ENCODE data around the gene SYNDIG1. TPM values are rescaled to one million over a fixed set of nuclear protein-coding genes. Genes with fewer than 3 reads are reported as not detected.

SYNDIG1 gene
- total RNA-seq, 2 experiments from 2014 or later: not detected

- ChIA-PET POLR2A (no interaction called here), CTCF (no interaction called here)
- Mint-ChIP-seq H3K4me3 (no peak overlapping the region), H3K27me3 (ENCODE audit: low read depth) (no peaks in the 10 kb centered on the region), H3K27ac (no peak overlapping the region), H3K36me3 (ENCODE audit: low read depth) (no peaks in the 10 kb centered on the region), H3K4me1 (ENCODE audit: low read depth) (no peaks in the 10 kb centered on the region), H3K9me3 (ENCODE audit: insufficient read depth) (no peaks in the 10 kb centered on the region)
- ATAC-seq (no peak), DNase-seq (no peak)
These were observed 11.1 kb downstream of the SYNDIG1 start for GRCh38 chr20:24480509-24480908.

GRCh38 chr20:24481173-24481572 lies 11.7 kb downstream of the SYNDIG1 start:
- POLR2A ChIA-PET: no interaction called here

GRCh38 chr20:24483435-24484080 lies 14.1 kb downstream of the SYNDIG1 start:
- H3K27me3 Mint-ChIP-seq (ENCODE audit: low read depth): no peaks in the 10 kb centered on the region
- no peaks in the 10 kb centered on the region for H3K9me3 Mint-ChIP-seq (ENCODE audit: insufficient read depth)
- ChIA-PET POLR2A (no interaction called here), CTCF (no interaction called here)
- no peak overlapping the region for H3K4me3 Mint-ChIP-seq
- H3K27ac Mint-ChIP-seq: no peak overlapping the region
- H3K36me3 Mint-ChIP-seq (ENCODE audit: low read depth): no peaks in the 10 kb centered on the region
- DNase-seq (no peak), ATAC-seq (no peak)
- peaks cover 3% of the 10 kb centered on the region for H3K4me1 Mint-ChIP-seq (ENCODE audit: low read depth)

More at GRCh38 chr20:24481173-24481572, 11.7 kb downstream of the SYNDIG1 start:
- Mint-ChIP-seq H3K9me3 (ENCODE audit: insufficient read depth) (no peaks in the 10 kb centered on the region), H3K4me1 (ENCODE audit: low read depth) (peaks cover 3% of the 10 kb centered on the region), H3K4me3 (no peak overlapping the region), H3K27me3 (ENCODE audit: low read depth) (no peaks in the 10 kb centered on the region), H3K36me3 (ENCODE audit: low read depth) (no peaks in the 10 kb centered on the region), H3K27ac (no peak overlapping the region)
- CTCF ChIA-PET: no interaction called here
- ATAC-seq (no peak), DNase-seq (no peak)

GRCh38 chr20:24484081-24484450 lies 14.6 kb downstream of the SYNDIG1 start:
- Mint-ChIP-seq H3K27ac (no peak overlapping the region), H3K9me3 (ENCODE audit: insufficient read depth) (no peaks in the 10 kb centered on the region), H3K27me3 (ENCODE audit: low read depth) (no peaks in the 10 kb centered on the region), H3K36me3 (ENCODE audit: low read depth) (no peaks in the 10 kb centered on the region), H3K4me3 (no peak overlapping the region), H3K4me1 (ENCODE audit: low read depth) (peaks cover 3% of the 10 kb centered on the region)
- ChIA-PET POLR2A (no interaction called here), CTCF (no interaction called here)
- ATAC-seq (no peak), DNase-seq (no peak)

- Mint-ChIP-seq H3K4me3 (no peak overlapping the region), H3K27me3 (ENCODE audit: low read depth) (no peaks in the 10 kb centered on the region), H3K27ac (no peak overlapping the region), H3K9me3 (ENCODE audit: insufficient read depth) (no peaks in the 10 kb centered on the region), H3K36me3 (ENCODE audit: low read depth) (no peaks in the 10 kb centered on the region), H3K4me1 (ENCODE audit: low read depth) (peaks cover 3% of the 10 kb centered on the region)
- CTCF ChIA-PET: no interaction called here
- POLR2A ChIA-PET: no interaction called here
- ATAC-seq (no peak), DNase-seq (no peak)
These were observed 16.6 kb downstream of the SYNDIG1 start for GRCh38 chr20:24485981-24486380.

GRCh38 chr20:24487240-24487639 lies 17.8 kb downstream of the SYNDIG1 start:
- peaks cover 3% of the 10 kb centered on the region for H3K4me1 Mint-ChIP-seq (ENCODE audit: low read depth)
- ATAC-seq: no peak

GRCh38 chr20:24487648-24488047 lies 18.2 kb downstream of the SYNDIG1 start:
- CTCF ChIA-PET: no interaction called here
- Mint-ChIP-seq H3K27me3 (ENCODE audit: low read depth) (no peaks in the 10 kb centered on the region), H3K27ac (no peak overlapping the region), H3K36me3 (ENCODE audit: low read depth) (no peaks in the 10 kb centered on the region), H3K4me1 (ENCODE audit: low read depth) (peaks cover 3% of the 10 kb centered on the region), H3K9me3 (ENCODE audit: insufficient read depth) (no peaks in the 10 kb centered on the region), H3K4me3 (no peak overlapping the region)
- ATAC-seq (no peak), DNase-seq (no peak)
- POLR2A ChIA-PET: no interaction called here

More at GRCh38 chr20:24487240-24487639, 17.8 kb downstream of the SYNDIG1 start:
- CTCF ChIA-PET: no interaction called here
- POLR2A ChIA-PET: no interaction called here
- Mint-ChIP-seq H3K27me3 (ENCODE audit: low read depth) (no peaks in the 10 kb centered on the region), H3K4me3 (no peak overlapping the region), H3K9me3 (ENCODE audit: insufficient read depth) (no peaks in the 10 kb centered on the region), H3K36me3 (ENCODE audit: low read depth) (no peaks in the 10 kb centered on the region), H3K27ac (no peak overlapping the region)
- no peak for DNase-seq

GRCh38 chr20:24488064-24488799 lies 18.8 kb downstream of the SYNDIG1 start:
- Mint-ChIP-seq H3K4me1 (ENCODE audit: low read depth) (peaks cover 3% of the 10 kb centered on the region), H3K9me3 (ENCODE audit: insufficient read depth) (no peaks in the 10 kb centered on the region), H3K4me3 (no peak overlapping the region), H3K36me3 (ENCODE audit: low read depth) (no peaks in the 10 kb centered on the region), H3K27ac (no peak overlapping the region), H3K27me3 (ENCODE audit: low read depth) (no peaks in the 10 kb centered on the region)
- ChIA-PET POLR2A (no interaction called here), CTCF (no interaction called here)
- ATAC-seq: no peak
- DNase-seq: no peak

- no peak for ATAC-seq
- CTCF ChIA-PET: no interaction called here
These were observed 19.4 kb downstream of the SYNDIG1 start for GRCh38 chr20:24488800-24489175.

GRCh38 chr20:24489193-24489592 lies 19.8 kb downstream of the SYNDIG1 start:
- POLR2A ChIA-PET: no interaction called here
- H3K9me3 Mint-ChIP-seq (ENCODE audit: insufficient read depth): no peaks in the 10 kb centered on the region
- no peaks in the 10 kb centered on the region for H3K27me3 Mint-ChIP-seq (ENCODE audit: low read depth)

More at GRCh38 chr20:24488800-24489175, 19.4 kb downstream of the SYNDIG1 start:
- H3K4me3 Mint-ChIP-seq: no peak overlapping the region
- no peaks in the 10 kb centered on the region for H3K9me3 Mint-ChIP-seq (ENCODE audit: insufficient read depth)
- H3K27ac Mint-ChIP-seq: no peak overlapping the region
- POLR2A ChIA-PET: no interaction called here
- H3K4me1 Mint-ChIP-seq (ENCODE audit: low read depth): peaks cover 3% of the 10 kb centered on the region
- no peaks in the 10 kb centered on the region for H3K36me3 Mint-ChIP-seq (ENCODE audit: low read depth)
- no peak for DNase-seq
- no peaks in the 10 kb centered on the region for H3K27me3 Mint-ChIP-seq (ENCODE audit: low read depth)

GRCh38 chr20:24489631-24490260 lies 20.3 kb downstream of the SYNDIG1 start:
- Mint-ChIP-seq H3K9me3 (ENCODE audit: insufficient read depth) (no peaks in the 10 kb centered on the region), H3K4me1 (ENCODE audit: low read depth) (peaks cover 3% of the 10 kb centered on the region), H3K27me3 (ENCODE audit: low read depth) (no peaks in the 10 kb centered on the region), H3K4me3 (no peak overlapping the region), H3K27ac (no peak overlapping the region), H3K36me3 (ENCODE audit: low read depth) (no peaks in the 10 kb centered on the region)
- POLR2A ChIA-PET: no interaction called here
- CTCF ChIA-PET: no interaction called here
- DNase-seq (no peak), ATAC-seq (no peak)

More at GRCh38 chr20:24489193-24489592, 19.8 kb downstream of the SYNDIG1 start:
- DNase-seq (no peak), ATAC-seq (no peak)
- H3K4me1 Mint-ChIP-seq (ENCODE audit: low read depth): peaks cover 3% of the 10 kb centered on the region
- CTCF ChIA-PET: no interaction called here
- H3K27ac Mint-ChIP-seq: no peak overlapping the region
- H3K36me3 Mint-ChIP-seq (ENCODE audit: low read depth): no peaks in the 10 kb centered on the region
- no peak overlapping the region for H3K4me3 Mint-ChIP-seq

- H3K4me1 Mint-ChIP-seq (ENCODE audit: low read depth): peaks cover 3% of the 10 kb centered on the region
- H3K36me3 Mint-ChIP-seq (ENCODE audit: low read depth): no peaks in the 10 kb centered on the region
- DNase-seq (no peak), ATAC-seq (no peak)
- no peaks in the 10 kb centered on the region for H3K9me3 Mint-ChIP-seq (ENCODE audit: insufficient read depth)
- H3K27ac Mint-ChIP-seq: no peak overlapping the region
- H3K27me3 Mint-ChIP-seq (ENCODE audit: low read depth): no peaks in the 10 kb centered on the region
- no peak overlapping the region for H3K4me3 Mint-ChIP-seq
- ChIA-PET POLR2A (no interaction called here), CTCF (no interaction called here)
These were observed 21.2 kb downstream of the SYNDIG1 start for GRCh38 chr20:24490598-24490997.
